NT2/D1 (cell line): ENCODE results near the gene MAGI2.

Experiments used
- SUZ12 ChIP-seq: IDR thresholded peaks from 2 replicates; pipeline ENCODE4 v1.6.1; 2011; ENCODE audit not compliant: insufficient read length, insufficient read depth; ENCODE audit errors: extremely low read depth
- YY1 ChIP-seq: IDR thresholded peaks from 2 replicates; pipeline ENCODE4 v1.6.1; 2011; ENCODE audit not compliant: insufficient read length, insufficient read depth
- ZNF274 ChIP-seq: IDR thresholded peaks from 2 replicates; pipeline ENCODE4 v1.6.1; 2011; ENCODE audit warnings: mild to moderate bottlenecking, low read depth, low read length

DNA sequence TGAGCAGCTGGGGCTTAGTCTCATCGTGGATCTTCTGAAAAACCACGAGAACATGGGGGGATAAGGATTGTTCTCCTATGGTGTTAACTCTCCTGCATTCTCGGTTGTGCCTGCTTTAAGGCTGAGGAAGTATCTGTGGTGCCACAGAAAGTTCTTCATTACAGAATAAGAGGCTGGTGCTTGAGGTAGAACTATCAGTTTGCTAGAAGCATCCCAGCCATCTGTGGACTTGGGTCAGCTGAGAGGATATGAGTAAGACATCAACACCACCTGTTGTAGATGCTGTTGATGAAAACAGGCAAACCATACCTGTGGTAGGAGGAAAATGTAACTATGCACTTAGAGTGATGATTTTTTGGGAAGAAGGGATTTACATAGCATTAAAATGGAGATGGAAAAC lies 1238.3 kb downstream of the MAGI2 start:
- TF ChIP-seq SUZ12 (no peak), YY1 (no peak), ZNF274 (no peak)
